HG03439 (cell line): ENCODE results near the gene LANCL2.

Experiments
- ATAC-seq: cut with Tn5 transposase; IDR thresholded peaks from one replicate; pipeline ENCODE4 v1.9.1; 2021; ENCODE audit warnings: mild to moderate bottlenecking, moderate library complexity; ENCODE audit not compliant: unreplicated experiment

The LANCL2 gene

DNA sequence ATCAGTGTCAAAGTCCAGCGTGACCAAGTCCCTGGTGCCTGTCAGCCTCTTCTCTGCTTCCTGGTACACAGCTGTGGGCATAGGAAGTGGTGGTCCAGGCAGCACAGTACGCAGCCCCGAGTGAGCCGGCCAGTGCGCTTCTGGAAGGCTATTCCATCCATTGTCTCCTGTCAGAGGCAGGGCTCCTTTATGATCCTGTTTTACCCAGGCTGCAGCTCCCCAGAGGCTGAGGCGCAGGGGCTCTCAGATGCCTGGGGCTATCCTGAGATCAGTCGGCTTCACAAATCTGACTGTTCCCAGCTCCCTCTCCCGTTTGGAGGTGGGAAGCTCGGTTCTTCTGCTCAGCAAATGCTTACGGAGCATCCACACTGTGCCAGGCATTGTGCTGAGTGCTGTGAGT is 70.3 kb downstream of the LANCL2 start:
- no peak for ATAC-seq

GRCh38 chr7:55436457-55436856 is 71.3 kb downstream of the LANCL2 start:
- no peak for ATAC-seq

- ATAC-seq, result no peak
Observed at GRCh38 chr7:55437375-55437774, 72.2 kb downstream of the LANCL2 start.

GRCh38 chr7:55438085-55438756 is 73.1 kb downstream of the LANCL2 start:
- ATAC-seq, result no peak

DNA sequence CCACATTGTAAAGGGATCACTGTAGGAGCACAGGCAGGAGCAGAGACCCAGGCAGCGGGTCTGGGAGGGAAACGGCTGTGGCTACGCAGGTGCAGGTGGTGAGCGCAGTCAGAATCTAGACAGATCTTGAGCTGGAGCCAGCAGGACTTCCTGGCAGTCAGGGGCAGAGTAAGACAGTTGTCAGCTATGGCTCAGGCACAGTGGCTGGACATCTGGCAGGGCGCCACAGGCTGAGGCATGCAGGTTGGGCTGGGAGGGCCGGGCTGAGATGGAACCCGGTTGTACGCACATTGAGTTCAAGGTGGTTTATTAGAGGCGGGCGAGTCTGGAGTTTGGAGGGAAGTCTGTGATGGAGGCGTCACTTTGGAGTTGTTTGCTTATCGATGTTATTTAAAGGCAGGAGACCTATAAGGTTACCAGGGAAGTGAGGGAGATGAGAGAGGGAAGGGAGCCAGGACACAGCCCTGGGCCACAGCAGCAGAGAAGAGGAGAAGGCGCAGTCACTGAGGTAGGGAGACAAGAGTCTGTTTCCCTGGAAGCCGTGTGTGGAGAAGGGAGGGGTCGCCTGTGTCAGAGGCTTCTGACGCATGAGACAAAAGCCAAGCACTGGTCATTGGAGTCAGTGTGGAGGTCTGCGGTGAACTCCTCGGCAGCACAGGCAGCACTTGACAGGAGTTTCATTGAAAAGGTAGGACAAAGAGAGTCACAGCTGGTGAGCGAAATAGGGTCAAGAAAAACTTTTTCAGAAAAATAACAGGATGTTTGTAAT is 73.8 kb downstream of the LANCL2 start:
- no peak for ATAC-seq

DNA sequence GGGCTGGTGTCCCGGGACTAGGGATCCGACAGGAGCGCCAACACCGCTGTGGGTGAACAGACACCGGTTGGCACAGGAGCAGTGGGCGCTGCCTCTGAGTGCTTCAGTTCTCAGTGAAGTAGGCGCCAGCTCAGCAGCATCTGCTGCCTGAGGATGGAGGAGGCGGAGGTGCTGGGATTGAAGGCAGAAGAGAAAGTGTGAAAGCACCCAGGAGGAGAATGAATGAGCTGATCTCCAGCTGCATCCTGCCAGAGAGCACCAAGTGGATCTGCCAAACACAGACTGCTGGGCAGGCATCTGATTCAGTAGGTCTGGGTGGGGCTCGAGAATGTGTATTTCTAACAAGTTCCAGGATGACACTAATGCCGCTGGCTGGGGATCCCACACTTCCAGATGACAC is 74.5 kb downstream of the LANCL2 start:
- ATAC-seq, result no peak

DNA sequence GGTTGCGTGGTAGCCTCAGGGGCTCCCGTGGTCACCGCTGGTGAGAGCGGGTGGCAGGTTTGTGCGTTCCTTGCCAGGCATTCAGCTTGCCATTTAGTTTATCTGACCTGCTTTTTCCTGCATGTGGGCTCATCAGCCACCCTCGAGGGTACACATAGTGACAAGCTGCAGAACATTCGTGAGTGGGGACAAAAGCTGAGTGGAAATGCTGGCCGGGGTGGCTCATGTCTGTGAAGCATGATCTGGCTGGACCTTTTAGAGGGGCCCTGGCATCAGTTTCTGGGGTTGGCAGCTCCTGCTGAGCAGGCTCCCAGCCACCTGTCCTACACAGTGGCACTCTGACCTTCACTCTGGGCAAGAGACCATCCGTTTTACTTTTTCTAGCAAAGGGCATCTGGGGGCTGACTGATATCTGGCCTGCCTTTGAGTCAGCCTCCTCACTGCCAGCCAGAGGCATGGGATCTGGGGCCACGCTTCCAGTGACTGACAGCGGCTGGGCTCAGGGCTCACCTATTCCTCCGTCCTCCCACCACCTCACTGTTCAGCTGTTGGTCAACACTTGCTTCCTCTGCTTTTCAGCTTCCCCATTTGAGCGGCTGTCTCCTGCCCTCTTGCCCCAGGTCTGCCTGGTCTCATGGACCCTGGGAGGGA is 75.0 kb downstream of the LANCL2 start:
- no peak for ATAC-seq

DNA sequence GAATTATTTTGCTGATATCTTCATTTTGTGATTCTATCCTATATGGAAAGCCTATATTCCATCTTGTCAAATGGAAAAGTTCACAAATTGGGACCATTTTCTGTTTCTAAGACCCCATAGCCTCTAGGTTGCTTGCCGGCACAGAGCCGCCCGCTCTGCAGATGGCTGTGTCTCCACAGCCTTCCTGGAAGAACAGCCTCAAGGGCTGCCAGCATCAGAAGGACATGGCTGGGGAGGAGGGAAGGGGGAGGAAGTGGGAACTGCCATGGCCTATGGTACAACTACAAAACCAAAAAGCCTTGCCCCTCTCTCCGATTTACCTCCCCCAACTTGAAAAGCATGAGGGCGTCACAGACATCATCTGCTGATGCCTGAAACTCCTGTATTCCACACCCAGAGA is 75.9 kb downstream of the LANCL2 start:
- ATAC-seq, result no peak

- ATAC-seq, result no peak
Observed at GRCh38 chr7:55441774-55442522, 76.8 kb downstream of the LANCL2 start.

DNA sequence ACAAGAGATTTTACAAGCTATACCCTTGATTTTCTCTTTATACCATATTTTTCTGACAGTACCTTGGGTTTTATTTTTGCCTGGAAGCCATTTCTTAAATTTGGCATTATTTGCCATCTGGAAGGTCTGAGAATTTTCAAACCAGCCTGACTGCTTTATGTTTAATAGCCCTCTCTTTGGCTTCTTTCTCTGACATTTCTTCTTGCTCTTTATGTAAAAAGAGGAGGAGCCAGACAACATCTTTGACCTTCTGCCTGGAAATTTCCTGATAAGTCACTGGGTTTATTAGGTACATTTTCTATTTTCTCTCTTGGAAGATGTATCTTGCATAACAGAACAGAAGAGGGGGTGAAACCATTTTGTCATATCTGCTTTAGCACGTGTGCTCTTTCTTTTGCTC is 79.6 kb downstream of the LANCL2 start:
- no peak for ATAC-seq

DNA sequence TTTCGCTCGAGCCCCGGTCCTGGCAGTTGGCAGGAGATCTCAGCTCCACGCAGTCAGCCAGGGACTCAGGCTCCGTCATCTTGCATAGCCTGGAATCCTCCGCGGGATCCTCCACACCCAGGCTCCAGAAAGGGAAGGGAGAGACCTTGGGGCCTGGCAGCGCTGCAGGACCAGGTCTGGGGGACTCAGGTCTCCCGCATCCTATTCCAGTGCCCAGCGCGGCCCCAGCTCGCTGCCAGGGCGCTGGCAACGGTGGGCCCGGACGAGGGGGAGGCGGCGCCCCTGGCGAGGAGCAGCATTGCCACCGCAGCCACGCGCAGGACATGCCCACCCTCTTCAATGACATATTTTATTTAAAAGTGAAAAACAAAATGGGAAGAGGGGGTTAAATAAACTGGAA is 83.4 kb downstream of the LANCL2 start:
- ATAC-seq, result no peak

DNA sequence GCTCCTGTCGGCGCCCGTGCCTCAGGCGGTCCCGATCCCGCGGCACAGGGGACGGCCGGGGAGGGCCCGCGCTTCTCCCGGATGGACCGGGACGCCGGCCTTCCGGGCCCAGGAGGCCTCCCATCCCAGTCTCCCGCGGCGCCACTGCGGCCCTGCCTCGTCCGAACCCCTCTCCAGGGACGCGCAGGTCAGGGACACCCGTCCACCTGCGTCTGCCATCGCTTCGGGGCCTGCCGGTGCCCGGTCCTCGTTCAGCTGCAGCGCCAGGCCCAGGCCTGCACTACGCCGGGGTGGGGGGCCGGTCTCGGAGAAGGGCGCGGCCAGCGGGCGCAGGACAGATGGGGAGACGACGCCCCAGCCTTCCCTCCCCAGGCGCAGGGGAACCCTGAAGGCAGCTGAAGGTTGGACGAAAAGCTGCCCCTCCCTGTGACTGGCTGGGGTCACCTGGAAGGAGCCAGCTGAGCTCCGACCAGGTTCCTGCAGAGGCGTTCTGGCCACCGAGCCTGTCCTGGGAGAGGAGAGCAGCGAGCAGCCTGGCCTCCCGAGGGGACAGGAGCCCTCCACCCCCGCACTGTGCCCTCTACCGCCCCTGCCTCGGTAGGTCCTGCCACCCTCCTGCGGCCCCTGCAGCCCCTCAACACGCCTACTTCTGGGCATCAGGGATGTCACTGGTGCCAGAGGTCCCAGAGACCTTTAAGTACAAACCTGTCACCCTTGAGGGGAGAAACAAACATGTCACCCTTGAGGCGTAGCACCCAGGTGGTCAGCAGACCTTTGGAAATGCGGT is 84.3 kb downstream of the LANCL2 start:
- ATAC-seq, result no peak

DNA sequence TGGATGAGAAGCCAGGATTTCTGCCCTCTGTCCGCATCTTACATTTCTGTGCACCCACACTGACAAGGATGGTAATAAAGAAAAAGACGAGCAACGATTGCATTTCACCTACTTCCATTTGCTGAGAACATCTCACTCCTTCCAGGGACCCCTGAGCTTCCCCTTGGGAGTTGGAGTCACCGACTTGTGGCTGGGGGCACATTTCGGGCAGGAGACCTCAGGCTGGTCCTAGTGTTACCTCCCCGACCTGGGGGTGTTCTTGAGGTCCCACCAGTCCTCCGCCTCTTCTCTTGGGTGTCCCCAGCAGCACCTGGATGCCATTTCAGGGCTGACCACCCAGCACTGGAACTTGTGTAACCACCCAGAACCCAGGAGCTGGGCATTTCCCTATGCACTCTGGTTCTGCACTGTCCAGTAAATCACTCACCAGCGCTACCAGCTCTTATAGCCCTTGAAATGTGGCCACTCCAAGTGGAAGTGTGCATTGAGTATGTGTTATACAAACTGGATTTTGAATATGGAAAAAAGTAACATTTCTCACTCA is 84.9 kb downstream of the LANCL2 start:
- no peak for ATAC-seq

GRCh38 chr7:55452971-55453370 is 87.8 kb downstream of the LANCL2 start:
- ATAC-seq, result no peak

GRCh38 chr7:55457801-55458200 is 92.7 kb downstream of the LANCL2 start:
- ATAC-seq, result no peak

GRCh38 chr7:55458351-55458750 is 93.2 kb downstream of the LANCL2 start:
- no peak for ATAC-seq

- no peak for ATAC-seq
Observed at GRCh38 chr7:55463686-55464262, 98.6 kb downstream of the LANCL2 start.

- no peak for ATAC-seq
Observed at GRCh38 chr7:55464422-55464821, 99.3 kb downstream of the LANCL2 start.

GRCh38 chr7:55465691-55466090 is 100.6 kb downstream of the LANCL2 start:
- no peak for ATAC-seq

DNA sequence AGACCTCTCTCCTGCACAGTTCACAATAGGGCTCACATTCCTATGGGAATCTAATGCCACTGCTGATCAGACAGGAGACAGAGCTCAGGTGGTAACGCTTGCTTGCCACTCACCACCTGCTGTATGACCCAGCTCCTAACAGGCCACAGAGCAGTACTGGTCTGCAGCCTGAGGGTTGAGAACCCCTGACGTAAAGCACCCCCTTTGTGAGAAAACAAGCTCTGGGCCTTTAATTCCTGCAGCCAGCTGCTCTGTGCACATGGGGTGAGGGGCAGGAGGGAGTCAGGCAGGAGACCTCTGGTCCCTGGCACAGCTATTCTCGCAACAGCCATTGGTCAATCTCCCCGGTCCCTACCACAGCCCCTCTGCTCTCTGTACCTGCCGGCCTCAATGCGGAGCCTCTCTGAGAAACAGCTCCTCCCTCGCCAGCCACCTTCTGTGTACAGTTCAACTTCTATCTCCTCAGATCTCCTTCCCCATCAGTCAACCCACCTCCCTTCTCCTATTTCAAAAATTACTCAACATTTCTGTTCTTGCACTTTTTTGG is 102.0 kb downstream of the LANCL2 start:
- no peak for ATAC-seq
